Epithelial cell of prostate (primary cell): ENCODE measurements around the gene ZSCAN25.
"Not testable (repeated sequence)": the region's sequence is repeated elsewhere in the genome, so short reads cannot be mapped to it uniquely, and the experiment has no call there.

Source experiments
- DNase-seq: peaks from one replicate; pipeline ENCODE4 v3.0.0-alpha.2; 2011; ENCODE audit warnings: low read depth, low spot score
- H3K27ac ChIP-seq: fragments of 450-650 bp; 2 replicates; pipeline ENCODE4 v1.5.1; 2017; ENCODE audit warnings: mild to moderate bottlenecking

ZSCAN25 gene

GRCh38 chr7:99615989-99616358 is 772 bp upstream of the ZSCAN25 start:
- peak overlapping the region; percentile 78 for H3K27ac ChIP-seq

GRCh38 chr7:99617192-99617781 is 541 bp downstream of the ZSCAN25 start:
- DNase-seq = no peak
- peak overlapping the region; percentile 78 for H3K27ac ChIP-seq

More at GRCh38 chr7:99615989-99616358, 772 bp upstream of the ZSCAN25 start:
- DNase-seq = no peak

GRCh38 chr7:99618726-99619125 is 2.0 kb downstream of the ZSCAN25 start:
- peak; percentile 66 for DNase-seq
- H3K27ac ChIP-seq = peak overlapping the region; percentile 78

GRCh38 chr7:99619571-99620130 is 2.9 kb downstream of the ZSCAN25 start:
- no peak for DNase-seq
- peak overlapping the region; percentile 78 for H3K27ac ChIP-seq

- H3K27ac ChIP-seq = no peak overlapping the region
- DNase-seq = no peak
Observed at GRCh38 chr7:99621271-99621670, 4.5 kb downstream of the ZSCAN25 start.

GRCh38 chr7:99622596-99622995 is 5.8 kb downstream of the ZSCAN25 start:
- DNase-seq = no peak
- H3K27ac ChIP-seq = peak overlapping the region; percentile 59

GRCh38 chr7:99623091-99623693 is 6.4 kb downstream of the ZSCAN25 start:
- DNase-seq = no peak
- H3K27ac ChIP-seq = peak overlapping the region; percentile 59

GRCh38 chr7:99623702-99624447 is 7.1 kb downstream of the ZSCAN25 start:
- no peak for DNase-seq
- H3K27ac ChIP-seq = peak overlapping the region; percentile 59

- H3K27ac ChIP-seq = no peak overlapping the region
- no peak for DNase-seq
Observed at GRCh38 chr7:99624484-99624883, 7.7 kb downstream of the ZSCAN25 start.

- no peak for DNase-seq
- H3K27ac ChIP-seq = no peak overlapping the region
Observed at GRCh38 chr7:99625321-99625720, 8.6 kb downstream of the ZSCAN25 start.

GRCh38 chr7:99625961-99626360 is 9.2 kb downstream of the ZSCAN25 start:
- no peak overlapping the region for H3K27ac ChIP-seq
- no peak for DNase-seq

- no peak overlapping the region for H3K27ac ChIP-seq
- DNase-seq = no peak
Observed at GRCh38 chr7:99626661-99627060, 9.9 kb downstream of the ZSCAN25 start.

- H3K27ac ChIP-seq = no peak overlapping the region
- DNase-seq = no peak
Observed at GRCh38 chr7:99627513-99627912, 10.8 kb downstream of the ZSCAN25 start.

- DNase-seq = no peak
- H3K27ac ChIP-seq = no peak overlapping the region
Observed at GRCh38 chr7:99628471-99629465, 12.0 kb downstream of the ZSCAN25 start.

- H3K27ac ChIP-seq = no peak overlapping the region
- DNase-seq = no peak
Observed at GRCh38 chr7:99629643-99630042, 12.9 kb downstream of the ZSCAN25 start.

GRCh38 chr7:99631295-99632109 is 14.8 kb downstream of the ZSCAN25 start:
- peak; percentile 60 for DNase-seq
- H3K27ac ChIP-seq = peak overlapping the region; percentile 24

- not testable (repeated sequence) for DNase-seq, H3K27ac ChIP-seq
Observed at GRCh38 chr7:99637414-99637813, 20.7 kb downstream of the ZSCAN25 start.

- no peak for DNase-seq
- no peak overlapping the region for H3K27ac ChIP-seq
Observed at GRCh38 chr7:99638731-99639130, 22.0 kb downstream of the ZSCAN25 start.

GRCh38 chr7:99639267-99639666 is 22.5 kb downstream of the ZSCAN25 start:
- H3K27ac ChIP-seq = no peak overlapping the region
- DNase-seq = no peak
